ENCODE data around the gene LCORL. TPM values are rescaled to one million over a fixed set of nuclear protein-coding genes. Genes with fewer than 3 reads are reported as not detected.

Gene LCORL
- total and polyA plus RNA-seq, 2 of the 4 experiments (the other 2 are of a cell fraction), result 2.1 to 5.0 TPM

DNA sequence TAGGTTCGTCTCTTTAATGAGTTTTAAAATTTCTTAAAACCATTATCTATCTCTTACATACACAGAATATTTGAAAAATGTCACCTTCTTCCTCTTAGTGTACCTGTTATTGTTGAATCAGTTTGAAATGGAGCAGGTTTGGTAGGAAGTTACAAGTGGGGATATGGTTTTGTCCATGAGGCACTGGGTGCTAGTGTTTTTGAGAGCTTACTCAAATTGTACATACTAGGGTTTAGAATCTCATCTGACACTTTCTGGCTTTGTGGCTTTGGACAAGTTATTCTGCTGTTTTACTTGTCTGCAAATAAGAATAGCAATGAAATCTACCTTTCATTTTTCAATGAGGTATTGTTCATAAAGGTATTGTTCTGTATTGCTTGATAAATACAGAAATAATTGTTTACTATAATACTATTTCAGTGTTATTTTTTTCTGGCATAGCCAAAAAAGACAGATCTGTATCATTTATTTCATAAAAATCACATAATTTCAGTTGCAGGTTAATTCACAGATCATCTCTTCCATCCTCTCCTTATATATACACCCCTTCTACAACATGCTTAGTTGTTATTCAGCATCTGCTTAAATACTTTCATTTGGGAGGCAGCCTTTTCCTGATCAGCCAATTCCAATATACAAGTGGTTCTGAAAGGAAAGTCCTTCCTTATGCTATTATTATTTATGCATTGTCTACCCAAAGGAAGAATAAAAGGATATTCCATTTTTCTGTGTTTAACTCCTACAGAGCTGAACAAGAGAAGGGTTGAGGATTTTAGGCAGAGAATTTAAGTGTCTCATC lies 197.5 kb downstream of the LCORL start (continued):
- no peak for TF ChIP-seq FOS (IDR thresholded peaks at IDR 0.05; ENCODE audit: low read depth, low read length)

DNA sequence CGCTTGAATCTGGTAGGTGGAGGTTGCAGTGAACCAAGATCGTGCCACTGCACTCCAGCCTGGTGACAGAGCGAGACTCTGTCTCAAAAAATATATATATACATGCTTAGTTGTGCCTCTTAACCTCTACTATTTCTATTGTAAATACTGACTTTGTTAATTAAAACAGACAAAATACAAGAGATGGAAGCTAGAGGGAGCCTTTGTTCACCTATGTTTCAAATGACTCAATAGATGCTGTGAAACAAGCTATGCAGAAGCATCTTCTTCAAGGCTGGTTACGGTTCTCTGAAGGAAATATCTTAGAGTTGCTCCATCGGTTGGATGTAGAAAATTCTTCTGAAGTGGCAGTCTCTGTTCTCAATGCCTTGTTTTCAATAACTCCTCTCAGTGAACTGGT lies 204.5 kb downstream of the LCORL start:
- Histone ChIP-seq H3K27me3 (ENCODE audit: control insufficient read depth, insufficient read depth, low read length) (no peaks in the 10 kb centered on the region), H3K79me1 (ENCODE audit: low read depth in 1 of 2, low read length in 2 of 2) (peaks cover 5 to 20% of the 10 kb centered on the region in 2 experiments; a peak in 3 of 4 replicates), H3K9me1 (ENCODE audit: insufficient read depth, low read length) (no peaks in the 10 kb centered on the region), H3K9me3 (ENCODE audit: control insufficient read depth, insufficient read depth, low read length) (no peaks in the 10 kb centered on the region), H2BK20ac (ENCODE audit: low read depth, low read length) (no peak overlapping the region), H3K56ac (ENCODE audit: extremely low read depth, insufficient read depth, low read length) (no peak overlapping the region), H3K14ac (replicated peaks; ENCODE audit: low read depth, low read length) (no peak overlapping the region), H3K9ac (ENCODE audit: low read depth, low read length) (no peak overlapping the region), H2BK15ac (ENCODE audit: low read depth, low read length) (no peak overlapping the region), H3K23ac (ENCODE audit: low read depth, low read length) (no peak overlapping the region), H3K36me3 (ENCODE audit: control insufficient read depth, insufficient read depth, low read length) (no peaks in the 10 kb centered on the region), H3K4me1 (ENCODE audit: control insufficient read depth, insufficient read depth, low read length) (no peaks in the 10 kb centered on the region), H3K4me3 (ENCODE audit: insufficient read depth, low read depth, low read length) (no peak overlapping the region), H4K5ac (ENCODE audit: low read depth, low read length) (no peak overlapping the region), H3K27ac (ENCODE audit: insufficient read depth, low read length) (no peak overlapping the region), H2AFZ (replicated peaks; ENCODE audit: low read length, poor library complexity) (no peak overlapping the region), H2BK120ac (ENCODE audit: low read depth, low read length) (no peak overlapping the region), H2AK5ac (ENCODE audit: low read depth, low read length) (no peak overlapping the region), H3K18ac (ENCODE audit: low read depth, low read length) (no peak overlapping the region), H4K91ac (ENCODE audit: insufficient read depth, low read depth, low read length) (no peak overlapping the region), H2BK5ac (ENCODE audit: low read depth, low read length, poor library complexity, severe bottlenecking) (no peak overlapping the region), H3K4ac (ENCODE audit: low read depth, low read length) (no peak overlapping the region), H4K20me1 (ENCODE audit: insufficient read depth, low read length) (no peaks in the 10 kb centered on the region), H3K4me2 (ENCODE audit: low read depth, low read length) (peak overlapping the region; percentile 70; the same call in 1 of the 2 replicates), H4K8ac (ENCODE audit: low read depth in 2 of 2, low read length in 2 of 2) (no peak overlapping the region), H2AK9ac (replicated peaks; ENCODE audit: low read depth, low read length, poor library complexity) (no peak overlapping the region)
- no CpG with 5 or more reads among the region's 5 CpGs for WGBS, 2 experiments (ENCODE audit: extremely low coverage in 2 of 2, insufficient read length in 1 of 2)
- POLR2A ChIA-PET (ENCODE audit: unreplicated experiment), result no interaction called here
- no TSS peak for BruUV-seq (replicated peaks)
- CTCF ChIA-PET, result interaction anchor here (0.5 to 1.0 kb wide), 7 partner anchors 15 to 776 kb away, joined by 3 to 4 read pairs (median 3); no protein-coding TSS in a partner anchor
- intact Hi-C loops (cut with micrococcal nuclease) (loop anchor here (2.0 to 10.0 kb wide), 4 partner anchors 118 to 776 kb away; partner anchors contain the start of gene LCORL), in situ Hi-C loops (cut with MboI; ENCODE audit: low sequenced_read_pairs) (loop anchor here (5.0 to 25.0 kb wide), 3 partner anchors 205 to 778 kb away; partner anchors contain the start of genes LAP3 and LCORL), dilution Hi-C loops (cut with HindIII; ENCODE audit: low sequenced_read_pairs, unreplicated experiment) (no loop called here)
- ATAC-seq (ENCODE audit: low read depth) (peak; percentile 89), DNase-seq (peak; percentile 78)
- TF ChIP-seq RAD21 (IDR thresholded peaks at IDR 0.05; ENCODE audit: low read length), result peak; percentile 70
- TF ChIP-seq POLR2A (IDR thresholded peaks at IDR 0.05; ENCODE audit: low read depth, low read length), result no peak
- TF ChIP-seq, protein P1, sequence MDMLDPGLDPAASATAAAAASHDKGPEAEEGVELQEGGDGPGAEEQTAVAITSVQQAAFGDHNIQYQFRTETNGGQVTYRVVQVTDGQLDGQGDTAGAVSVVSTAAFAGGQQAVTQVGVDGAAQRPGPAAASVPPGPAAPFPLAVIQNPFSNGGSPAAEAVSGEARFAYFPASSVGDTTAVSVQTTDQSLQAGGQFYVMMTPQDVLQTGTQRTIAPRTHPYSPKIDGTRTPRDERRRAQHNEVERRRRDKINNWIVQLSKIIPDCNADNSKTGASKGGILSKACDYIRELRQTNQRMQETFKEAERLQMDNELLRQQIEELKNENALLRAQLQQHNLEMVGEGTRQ (IDR thresholded peaks at IDR 0.05; ENCODE audit: low read depth, low read length), result no peak
- no peak for TF ChIP-seq RFX5 (IDR thresholded peaks at IDR 0.05; ENCODE audit: low read depth, low read length)
- TF ChIP-seq CEBPB (IDR thresholded peaks at IDR 0.05; ENCODE audit: low read depth, low read length), result peak; percentile 48
- TF ChIP-seq MXI1 (IDR thresholded peaks at IDR 0.05; ENCODE audit: borderline replicate concordance, low read depth, low read length), result no peak
- peak; percentile 48 for TF ChIP-seq SMC3 (IDR thresholded peaks at IDR 0.05; ENCODE audit: low read depth, low read length)
- no peak for TF ChIP-seq MAFK (IDR thresholded peaks at IDR 0.05; ENCODE audit: low read depth, low read length)
- no peak for TF ChIP-seq RCOR1 (IDR thresholded peaks at IDR 0.05; ENCODE audit: insufficient replicate concordance, low read length)
- no peak for TF ChIP-seq CHD1 (IDR thresholded peaks at IDR 0.05; ENCODE audit: low read depth, low read length)
- TF ChIP-seq, protein P2, sequence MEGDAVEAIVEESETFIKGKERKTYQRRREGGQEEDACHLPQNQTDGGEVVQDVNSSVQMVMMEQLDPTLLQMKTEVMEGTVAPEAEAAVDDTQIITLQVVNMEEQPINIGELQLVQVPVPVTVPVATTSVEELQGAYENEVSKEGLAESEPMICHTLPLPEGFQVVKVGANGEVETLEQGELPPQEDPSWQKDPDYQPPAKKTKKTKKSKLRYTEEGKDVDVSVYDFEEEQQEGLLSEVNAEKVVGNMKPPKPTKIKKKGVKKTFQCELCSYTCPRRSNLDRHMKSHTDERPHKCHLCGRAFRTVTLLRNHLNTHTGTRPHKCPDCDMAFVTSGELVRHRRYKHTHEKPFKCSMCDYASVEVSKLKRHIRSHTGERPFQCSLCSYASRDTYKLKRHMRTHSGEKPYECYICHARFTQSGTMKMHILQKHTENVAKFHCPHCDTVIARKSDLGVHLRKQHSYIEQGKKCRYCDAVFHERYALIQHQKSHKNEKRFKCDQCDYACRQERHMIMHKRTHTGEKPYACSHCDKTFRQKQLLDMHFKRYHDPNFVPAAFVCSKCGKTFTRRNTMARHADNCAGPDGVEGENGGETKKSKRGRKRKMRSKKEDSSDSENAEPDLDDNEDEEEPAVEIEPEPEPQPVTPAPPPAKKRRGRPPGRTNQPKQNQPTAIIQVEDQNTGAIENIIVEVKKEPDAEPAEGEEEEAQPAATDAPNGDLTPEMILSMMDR (conservative IDR thresholded peaks at IDR 0.05; ENCODE audit: low read depth, low read length), result peak; percentile 70
- TF ChIP-seq, protein P3, sequence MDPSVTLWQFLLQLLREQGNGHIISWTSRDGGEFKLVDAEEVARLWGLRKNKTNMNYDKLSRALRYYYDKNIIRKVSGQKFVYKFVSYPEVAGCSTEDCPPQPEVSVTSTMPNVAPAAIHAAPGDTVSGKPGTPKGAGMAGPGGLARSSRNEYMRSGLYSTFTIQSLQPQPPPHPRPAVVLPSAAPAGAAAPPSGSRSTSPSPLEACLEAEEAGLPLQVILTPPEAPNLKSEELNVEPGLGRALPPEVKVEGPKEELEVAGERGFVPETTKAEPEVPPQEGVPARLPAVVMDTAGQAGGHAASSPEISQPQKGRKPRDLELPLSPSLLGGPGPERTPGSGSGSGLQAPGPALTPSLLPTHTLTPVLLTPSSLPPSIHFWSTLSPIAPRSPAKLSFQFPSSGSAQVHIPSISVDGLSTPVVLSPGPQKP (IDR thresholded peaks at IDR 0.05; ENCODE audit: borderline replicate concordance, low read depth, low read length), result no peak
